ENCODE data around the gene ANGPTL3.

Gene ANGPTL3

DNA sequence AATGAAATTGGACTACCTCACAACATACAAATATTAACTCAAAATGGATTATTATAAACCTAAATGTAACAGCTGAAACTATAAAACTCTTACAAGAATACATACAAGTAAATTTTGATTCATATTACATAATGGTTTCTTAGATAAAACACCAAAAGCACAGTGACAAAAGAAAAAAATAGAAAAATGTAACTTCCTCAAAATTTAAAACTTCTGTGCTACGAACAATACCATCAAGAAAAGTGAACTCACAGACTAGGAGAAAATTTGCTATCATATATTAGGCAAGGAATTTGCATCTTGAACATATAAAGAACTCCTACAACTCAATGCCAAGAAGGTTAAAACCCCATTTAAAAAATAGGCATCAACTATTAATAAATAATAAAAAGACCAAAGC lies 31.2 kb downstream of the ANGPTL3 start:
- DNase-seq, result no peak

GRCh38 chr1:62637392-62638105 lies 40.2 kb downstream of the ANGPTL3 start:
- no peak for DNase-seq

DNA sequence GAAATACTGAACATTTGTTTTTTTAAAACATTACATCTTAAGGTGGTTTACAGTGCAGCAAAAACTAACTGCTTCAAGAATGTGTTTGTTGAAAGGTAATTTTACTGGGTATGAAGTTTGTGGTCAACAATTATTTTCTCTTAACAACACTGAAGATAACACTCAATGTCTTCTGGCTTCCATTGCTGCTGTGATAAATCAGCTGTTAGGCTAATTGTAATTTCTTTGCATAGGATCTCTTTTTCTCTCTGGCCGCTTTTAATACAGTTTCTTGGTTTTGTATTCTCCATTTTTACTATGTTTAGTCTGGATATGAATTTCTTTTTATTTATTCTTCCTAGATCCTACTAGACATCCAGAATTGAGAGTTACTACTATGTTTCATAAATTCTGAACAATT lies 46.0 kb downstream of the ANGPTL3 start:
- DNase-seq, result no peak

- no peak for DNase-seq
Observed at GRCh38 chr1:62652387-62652786, 55.1 kb downstream of the ANGPTL3 start.

DNA sequence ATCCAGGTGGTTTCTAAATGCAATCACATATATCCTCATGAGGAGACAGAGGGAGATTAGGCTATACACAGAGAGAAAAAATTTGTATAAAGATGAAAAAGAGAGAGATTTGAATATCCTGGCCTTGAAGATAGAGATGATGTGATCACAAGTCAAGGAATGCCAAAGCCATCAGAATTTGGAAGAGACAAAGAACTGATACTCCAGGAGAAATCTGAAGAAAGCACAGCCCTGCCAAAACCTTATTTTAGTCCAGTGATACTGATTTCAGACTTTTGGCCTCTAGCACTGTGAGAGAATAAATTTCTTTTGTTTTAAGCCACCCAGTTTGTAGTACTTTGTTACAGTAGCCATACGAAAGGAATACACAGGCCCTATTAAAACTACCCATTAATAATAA lies 57.4 kb downstream of the ANGPTL3 start:
- no peak for DNase-seq
